K562 (cell line): Measurements from ENCODE around the gene GLIPR1L1. TPM values are rescaled to one million over a fixed set of nuclear protein-coding genes. Genes with fewer than 3 reads are reported as not detected.

Experiments
- ATAC-seq: fragments of 200-7000 bp; cut with Tn5 transposase; 3 replicates; pipeline ENCODE4 v1.9.1; 2020; ENCODE audit warnings: moderate library complexity
- BruUV-seq: library from RNA; stranded (reverse); fragments of 400-500 nt; replicated peaks from 2 replicates; lab custom pipeline; 2021; lab: Mats Ljungman, UMichigan
- CTCF ChIA-PET: fragments of 300-600 bp; formaldehyde crosslinking; extraction: SDS; loops from one replicate; lab custom pipeline; 2021; ENCODE audit warnings: low intra/inter-chr PET ratio; lab: Yijun Ruan, JAX
- POLR2A ChIA-PET: fragments of 300-600, 350-650 bp; sonication (Branson Sonifier 250); formaldehyde crosslinking; extraction: SDS; loops from one replicate; lab custom pipeline; 2021; ENCODE audit warnings: antibody characterized with exemption, inconsistent platforms; lab: Yijun Ruan, JAX
- DNase-seq, 4 experiments: peaks; one replicate each; pipeline versions ENCODE4 v3.0.0 to v3.0.0-alpha.2; 2011 to 2018; ENCODE audit warnings: low spot score in 3 of 4, mixed read lengths in 3 of 4; ENCODE audit errors: extremely low read depth in 1 of 4
- FAIRE-seq: peaks from 2 replicates; lab custom pipeline; 2011; peaks lifted over from hg19 to GRCh38; lab: Jason Lieb, UNC
- H2AFZ ChIP-seq: 2 replicates; pipeline ENCODE4 v1.6.0; 2011; ENCODE audit warnings: low read depth, low read length, control low read depth, inconsistent platforms
- H3K27ac ChIP-seq: fragments of 200-600 bp; 3 replicates; pipeline ENCODE4 v1.8.0; 2011; ENCODE audit warnings: low read depth, mild to moderate bottlenecking, control low read depth, inconsistent platforms, low read length, moderate library complexity, mixed read lengths; ENCODE audit errors: extremely low read depth
- H3K27me3 ChIP-seq, 2 experiments: fragments of 300-600 bp in 1 of 2; 2 replicates in 1 of 2; 3 replicates in 1 of 2; pipeline versions ENCODE4 v1.6.0 to v1.8.0; 2011; ENCODE audit warnings: inconsistent platforms in 2 of 2, low read length in 2 of 2, mild to moderate bottlenecking in 1 of 2, mixed read lengths in 1 of 2, moderate library complexity in 1 of 2; ENCODE audit not compliant: control insufficient read depth in 2 of 2, insufficient read depth in 2 of 2
- H3K36me3 ChIP-seq: fragments of 300-600 bp; 3 replicates; pipeline ENCODE4 v1.8.0; 2011; ENCODE audit warnings: mild to moderate bottlenecking, low read length, inconsistent platforms; ENCODE audit not compliant: control insufficient read depth, insufficient read depth
- H3K4me1 ChIP-seq, 2 experiments: fragments of 200-600 bp in 1 of 2; replicated peaks in 1 of 2; 2 replicates in 1 of 2; 3 replicates in 1 of 2; pipeline versions ENCODE4 v1.5.1 to v1.8.0; 2011; ENCODE audit warnings: inconsistent platforms in 2 of 2, low read length in 2 of 2, mild to moderate bottlenecking in 1 of 2, mixed read lengths in 1 of 2, moderate library complexity in 1 of 2; ENCODE audit not compliant: control insufficient read depth in 2 of 2, insufficient read depth in 2 of 2
- H3K4me2 ChIP-seq: 2 replicates; pipeline ENCODE4 v1.6.1; 2011; ENCODE audit warnings: low read length, control low read depth, inconsistent platforms, mixed read lengths; ENCODE audit not compliant: insufficient read depth
- H3K4me3 ChIP-seq: fragments of 200-600 bp; sonication (generic), shearing (Covaris generic); 2 replicates; pipeline ENCODE4 v1.5.1; 2016; ENCODE audit warnings: control low read depth, inconsistent platforms
- H3K79me2 ChIP-seq: fragments of 200-600 bp; 3 replicates; pipeline ENCODE4 v1.8.0; 2011; ENCODE audit warnings: low read length, inconsistent platforms; ENCODE audit not compliant: control insufficient read depth, insufficient read depth
- H3K9ac ChIP-seq, 2 experiments: 2 replicates each; pipeline versions ENCODE4 v1.6.0 to v1.6.1; 2011; ENCODE audit warnings: low read depth in 2 of 2, low read length in 2 of 2, control low read depth in 1 of 2, inconsistent platforms in 1 of 2, mild to moderate bottlenecking in 1 of 2, mixed read lengths in 1 of 2; ENCODE audit not compliant: insufficient read depth in 1 of 2
- H3K9me1 ChIP-seq: one replicate; pipeline ENCODE4 v1.6.0; 2011; ENCODE audit warnings: inconsistent platforms, mild to moderate bottlenecking, low read length, moderate library complexity; ENCODE audit not compliant: control insufficient read depth, insufficient read depth
- H3K9me3 ChIP-seq: replicated peaks from 2 replicates; pipeline ENCODE4 v1.5.1; 2011; ENCODE audit warnings: low read depth, low read length, inconsistent platforms; ENCODE audit not compliant: control insufficient read depth, insufficient read depth
- H4K20me1 ChIP-seq: replicated peaks from 2 replicates; pipeline ENCODE4 v1.6.1; 2011; ENCODE audit warnings: low read length, inconsistent platforms, mixed read lengths; ENCODE audit not compliant: control insufficient read depth, insufficient read depth
- CCNT2 ChIP-seq: IDR thresholded peaks from 2 replicates; pipeline ENCODE4 v1.6.1; 2011; ENCODE audit warnings: borderline replicate concordance, low read depth, mild to moderate bottlenecking, moderate library complexity, mixed read lengths, low read length; ENCODE audit not compliant: insufficient read length; ENCODE audit errors: extremely low read depth
- PRPF4 ChIP-seq: fragments of 200-400 bp; formaldehyde crosslinking; IDR thresholded peaks from one replicate; pipeline ENCODE4 v1.6.1; 2017; ENCODE audit warnings: low read length, low read depth, mild to moderate bottlenecking; ENCODE audit not compliant: insufficient read depth, poor library complexity, severe bottlenecking
- SAP30 ChIP-seq: fragments of 200-600 bp; sonication (generic); IDR thresholded peaks from 2 replicates; pipeline ENCODE4 v1.6.1; 2012; ENCODE audit warnings: borderline replicate concordance, low read depth, mild to moderate bottlenecking, moderate library complexity, low read length, control low read depth, inconsistent platforms; ENCODE audit not compliant: insufficient read depth, poor library complexity, severe bottlenecking
- ZBTB17 ChIP-seq: fragments of 450-650 bp; formaldehyde crosslinking; IDR thresholded peaks from 2 replicates; pipeline ENCODE4 v1.4.0; 2020; ENCODE audit warnings: mild to moderate bottlenecking
- ZNF3 ChIP-seq: fragments of 250-450 bp; sonication (Bioruptor Pico); IDR thresholded peaks from 2 replicates; pipeline ENCODE4 v1.5.0; 2021; ENCODE audit warnings: mild to moderate bottlenecking, moderate library complexity
- in situ Hi-C: fragments of 300-500 bp; cut with MboI; formaldehyde crosslinking; loops from 4 replicates; pipeline ENCODE4 v1.15.0; 2018; ENCODE audit warnings: inconsistent platforms, mixed read lengths
- intact Hi-C: fragments of 100-400 bp; cut with micrococcal nuclease; formaldehyde crosslinking; loops from 2 replicates; pipeline ENCODE4 v1.14.2; 2022
- polyA plus RNA-seq, 8 experiments: library from polyadenylated mRNA; depleted of rRNA in 4 of 8; stranded (reverse) in 5 of 8; unstranded in 3 of 8; fragments of >200 nt; fragmentation: Nextera tagmentation in 2 of 8; fragmentation: Illumina TruSeq in 1 of 8; extraction: Ambion mirVana in 2 of 8; extraction: Trizol in 1 of 8; gene quantifications; 2 replicates each; pipeline versions ENCODE4 v1.2.1 to v1.2.3, GENCODE V29; 2011 to 2014; ENCODE audit warnings: inconsistent platforms in 1 of 8, missing spikeins in 1 of 8
- total RNA-seq, 7 experiments: library from RNA; depleted of rRNA in 6 of 7; stranded (reverse); fragments of >200 nt in 6 of 7; fragmentation: Illumina TruSeq in 2 of 7; extraction: Trizol in 2 of 7; gene quantifications; 2 replicates each; pipeline versions ENCODE4 v1.2.1 to v1.2.3, GENCODE V29; 2011 to 2021; ENCODE audit warnings: low replicate concordance in 1 of 7
- TF ChIP-seq, protein P1 (sequence below): IDR thresholded peaks from 2 replicates; pipeline ENCODE4 v1.6.1; 2011; ENCODE audit warnings: borderline replicate concordance, low read depth, mild to moderate bottlenecking, moderate library complexity, low read length; ENCODE audit not compliant: insufficient read depth, poor library complexity, severe bottlenecking

Gene GLIPR1L1
- total and polyA plus RNA-seq, 9 of the 15 experiments (the other 6 are each of a cell fraction or from before 2014, with no cell fraction given), result not detected

DNA sequence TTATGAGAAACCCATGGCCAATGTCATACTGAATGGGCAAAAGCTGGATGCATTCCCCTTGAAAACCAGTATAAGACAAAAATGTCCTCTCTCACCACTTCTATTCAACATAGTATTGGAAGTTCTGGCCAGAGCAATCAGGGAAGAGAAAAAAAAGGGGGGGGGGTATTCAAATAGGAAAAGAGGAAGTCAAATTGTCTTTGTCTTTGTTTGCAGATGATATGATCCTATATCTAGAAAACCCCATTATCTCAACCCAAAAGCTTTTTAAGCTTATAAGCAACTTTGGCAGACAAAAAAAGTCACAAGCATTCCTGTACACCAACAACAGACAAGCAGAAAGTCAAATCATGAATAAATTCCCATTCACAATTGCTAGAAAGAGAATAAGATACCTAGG is 19.5 kb downstream of the GLIPR1L1 start:
- Histone ChIP-seq H3K4me1 (no peaks in the 10 kb centered on the region), H3K27me3 (no peaks in the 10 kb centered on the region), H3K4me2 (no peak overlapping the region), H3K36me3 (no peaks in the 10 kb centered on the region), H2AFZ (no peak overlapping the region), H4K20me1 (no peaks in the 10 kb centered on the region), H3K27ac (no peak overlapping the region), H3K4me3 (no peak overlapping the region), H3K9me3 (no peaks in the 10 kb centered on the region), H3K9ac (no peak overlapping the region), H3K79me2 (no peaks in the 10 kb centered on the region), H3K9me1 (no peaks in the 10 kb centered on the region)
- in situ Hi-C loops, result no loop called here
- BruUV-seq, result no TSS peak
- intact Hi-C loops, result no loop called here
- ChIA-PET CTCF (no interaction called here), POLR2A (no interaction called here)
- no peak for FAIRE-seq
- TF ChIP-seq PRPF4, result no peak
- no peak for ATAC-seq
- no peak for DNase-seq

DNA sequence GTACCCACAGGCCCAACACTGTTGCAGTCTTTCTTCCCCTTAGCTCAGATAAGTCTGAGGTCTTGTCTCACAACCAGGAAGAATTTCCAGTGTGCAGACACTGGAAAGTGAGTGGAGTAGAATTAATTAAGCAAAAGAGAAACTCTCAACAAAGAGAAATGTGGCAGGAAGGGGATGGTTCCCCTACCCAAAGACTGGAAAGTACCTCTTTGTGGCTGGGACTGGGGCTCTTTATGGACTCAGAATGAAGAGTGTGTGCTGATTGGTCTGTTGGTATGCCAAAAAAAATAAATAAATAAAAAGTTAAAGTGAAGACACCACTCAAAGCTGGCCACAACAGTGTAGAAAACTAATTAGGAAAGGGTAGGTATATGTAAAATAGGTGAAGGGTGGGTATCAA is 26.4 kb downstream of the GLIPR1L1 start:
- H3K79me2 ChIP-seq, result no peaks in the 10 kb centered on the region
- H3K9me3 ChIP-seq, result no peaks in the 10 kb centered on the region
- intact Hi-C loops (no loop called here), in situ Hi-C loops (no loop called here)
- H3K36me3 ChIP-seq, result no peaks in the 10 kb centered on the region
- H3K27ac ChIP-seq, result no peak overlapping the region
- H3K4me3 ChIP-seq, result no peak overlapping the region
- H3K27me3 ChIP-seq, result no peaks in the 10 kb centered on the region
- CTCF ChIA-PET, result no interaction called here
- FAIRE-seq (no peak), DNase-seq (no peak), ATAC-seq (no peak)
- no peak overlapping the region for H3K4me2 ChIP-seq
- H3K9me1 ChIP-seq, result no peaks in the 10 kb centered on the region
- no peaks in the 10 kb centered on the region for H4K20me1 ChIP-seq
- H3K9ac ChIP-seq, result no peak overlapping the region
- no peaks in the 10 kb centered on the region for H3K4me1 ChIP-seq
- POLR2A ChIA-PET, result no interaction called here
- BruUV-seq, result no TSS peak
- no peak overlapping the region for H2AFZ ChIP-seq
- TF ChIP-seq CCNT2, result no peak
- TF ChIP-seq ZBTB17 (CRISPR knock-in tag), result no peak
- TF ChIP-seq ZNF3 (CRISPR knock-in tag), result no peak
- TF ChIP-seq, protein P1, sequence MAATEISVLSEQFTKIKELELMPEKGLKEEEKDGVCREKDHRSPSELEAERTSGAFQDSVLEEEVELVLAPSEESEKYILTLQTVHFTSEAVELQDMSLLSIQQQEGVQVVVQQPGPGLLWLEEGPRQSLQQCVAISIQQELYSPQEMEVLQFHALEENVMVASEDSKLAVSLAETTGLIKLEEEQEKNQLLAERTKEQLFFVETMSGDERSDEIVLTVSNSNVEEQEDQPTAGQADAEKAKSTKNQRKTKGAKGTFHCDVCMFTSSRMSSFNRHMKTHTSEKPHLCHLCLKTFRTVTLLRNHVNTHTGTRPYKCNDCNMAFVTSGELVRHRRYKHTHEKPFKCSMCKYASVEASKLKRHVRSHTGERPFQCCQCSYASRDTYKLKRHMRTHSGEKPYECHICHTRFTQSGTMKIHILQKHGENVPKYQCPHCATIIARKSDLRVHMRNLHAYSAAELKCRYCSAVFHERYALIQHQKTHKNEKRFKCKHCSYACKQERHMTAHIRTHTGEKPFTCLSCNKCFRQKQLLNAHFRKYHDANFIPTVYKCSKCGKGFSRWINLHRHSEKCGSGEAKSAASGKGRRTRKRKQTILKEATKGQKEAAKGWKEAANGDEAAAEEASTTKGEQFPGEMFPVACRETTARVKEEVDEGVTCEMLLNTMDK, result no peak
- no peak for TF ChIP-seq SAP30
